IPS DF 6.9 (cell line): ENCODE data around the gene TLDC2.
A peak's percentile ranks its signal among the peaks of the same experiment; 100 is the strongest.

Source experiments
- DNase-seq: peaks from one replicate; pipeline ENCODE4 v3.0.0-alpha.2; 2013; ENCODE audit warnings: low read depth, low spot score
- H3K27ac ChIP-seq: one replicate; pipeline ENCODE4 v1.5.1; 2013; ENCODE audit warnings: low read length, control low read depth
- H3K27me3 ChIP-seq: 2 replicates; pipeline ENCODE4 v1.6.1; 2013; ENCODE audit warnings: mild to moderate bottlenecking, low read length; ENCODE audit not compliant: control insufficient read depth, insufficient read depth
- H3K36me3 ChIP-seq: 2 replicates; pipeline ENCODE4 v1.6.1; 2013; ENCODE audit warnings: low read length; ENCODE audit not compliant: control insufficient read depth, insufficient read depth
- H3K4me1 ChIP-seq: 2 replicates; pipeline ENCODE4 v1.6.1; 2013; ENCODE audit warnings: low read length; ENCODE audit not compliant: control insufficient read depth, insufficient read depth
- H3K4me3 ChIP-seq: 2 replicates; pipeline ENCODE4 v1.5.1; 2013; ENCODE audit warnings: mild to moderate bottlenecking, low read length
- H3K9me3 ChIP-seq: 2 replicates; pipeline ENCODE4 v1.6.1; 2013; ENCODE audit warnings: low read length, inconsistent platforms; ENCODE audit not compliant: control insufficient read depth, insufficient read depth
- WGBS: extraction: QIAGEN DNeasy Blood & Tissue Kit; methylation state at CpG from one replicate; pipeline ENCODE4 v1.1.7; 2013; ENCODE audit warnings: mixed read lengths, missing lambda C conversion rate; ENCODE audit not compliant: insufficient read length, insufficient coverage; 5-methylcytosine and 5-hydroxymethylcytosine counted together

The TLDC2 gene

DNA sequence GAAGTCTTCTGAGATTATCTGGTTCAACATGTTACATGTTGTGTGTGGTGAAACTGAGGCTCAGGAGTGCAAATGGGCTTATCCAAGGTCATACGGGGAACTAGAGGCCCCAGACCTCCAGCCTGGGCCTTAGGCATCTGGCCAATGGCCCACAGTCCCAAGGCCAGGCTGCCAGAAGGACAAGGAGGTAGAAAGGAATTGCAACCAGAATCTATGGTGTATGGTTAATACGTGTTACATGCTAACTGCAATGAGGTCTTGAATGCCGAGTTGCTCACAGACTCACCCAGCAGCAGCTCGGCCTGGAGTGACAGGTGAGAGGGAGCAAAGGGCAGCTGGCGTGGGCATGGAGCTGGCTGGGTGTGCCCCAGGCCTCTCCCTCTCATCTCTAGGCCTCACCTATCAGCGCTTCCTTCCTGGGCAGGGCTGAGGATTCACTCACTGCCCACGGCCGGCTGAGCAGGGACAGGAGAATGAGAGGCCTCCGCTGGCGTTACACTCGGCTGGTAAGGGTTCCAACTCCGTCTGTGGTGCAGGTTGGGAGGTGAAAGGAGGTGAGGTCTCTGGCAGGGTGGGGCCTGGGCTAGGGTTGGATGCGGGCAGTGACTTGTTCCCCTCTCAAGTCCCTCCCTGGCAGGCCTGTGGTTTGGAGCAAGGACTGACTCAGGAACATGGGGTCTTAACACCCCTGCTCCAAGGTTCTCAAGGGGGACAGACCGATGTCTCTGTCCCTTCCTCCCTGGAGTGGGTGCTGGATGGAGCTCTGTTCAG is at the start of gene TLDC2:
TLDC2 (plus strand) TSS at position 437 of the 771 bp plus-strand sequence; CDS start at position 474, 37 bp downstream.
- Histone ChIP-seq H3K9me3 (no peaks in the 10 kb centered on the region), H3K27me3 (no peaks in the 10 kb centered on the region), H3K27ac (no peak within 1 kb of the TSS), H3K4me3 (no peak within 1 kb of the TSS), H3K36me3 (no peaks in the 10 kb centered on the region), H3K4me1 (no peaks in the 10 kb centered on the region)
- WGBS, result no CpG with 5 or more reads among the region's 14 CpGs
- DNase-seq, result no peak

DNA sequence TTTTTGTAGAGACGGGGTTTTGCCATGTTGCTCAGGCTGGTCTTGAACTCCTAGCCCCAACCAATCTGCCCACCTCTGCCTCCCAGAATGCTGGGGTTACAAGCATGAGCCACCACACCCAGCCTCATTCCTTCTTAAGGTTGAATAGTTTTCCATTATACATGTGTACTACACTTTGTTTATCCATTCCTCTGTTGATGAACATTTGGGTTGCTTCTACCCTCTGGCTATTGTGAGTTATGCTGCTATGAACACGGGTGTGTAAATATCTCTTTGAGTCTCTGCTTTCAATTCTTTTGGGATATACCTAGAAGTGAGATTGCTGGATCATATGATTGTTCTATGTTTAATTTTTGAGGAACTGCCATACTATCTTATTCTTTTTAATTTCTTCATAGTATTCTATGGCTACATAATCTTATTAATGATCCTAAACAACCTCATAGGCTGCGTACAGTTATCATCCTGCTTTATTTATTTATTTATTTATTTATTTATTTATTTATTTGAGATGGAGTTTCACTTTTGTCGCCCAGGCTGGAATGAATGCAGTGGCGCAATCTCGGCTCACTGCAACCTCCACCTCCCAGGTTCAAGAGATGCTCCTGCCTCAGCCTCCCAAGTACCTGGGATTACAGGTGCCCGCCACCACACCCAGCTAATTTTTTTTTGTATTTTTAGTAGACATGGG is 49.2 kb upstream of the TLDC2 start:
- Histone ChIP-seq H3K27me3 (no peaks in the 10 kb centered on the region), H3K9me3 (no peaks in the 10 kb centered on the region; the same call in 1 of the 2 replicates), H3K4me1 (peaks cover 2% of the 10 kb centered on the region; the same call in 1 of the 2 replicates), H3K27ac (no peak overlapping the region), H3K4me3 (no peak overlapping the region), H3K36me3 (0 out of 2 replicates have a peak, but pooled peaks cover 3% of the 10 kb centered on the region)
- DNase-seq, result no peak
- no CpG with 5 or more reads among the region's 7 CpGs for WGBS

DNA sequence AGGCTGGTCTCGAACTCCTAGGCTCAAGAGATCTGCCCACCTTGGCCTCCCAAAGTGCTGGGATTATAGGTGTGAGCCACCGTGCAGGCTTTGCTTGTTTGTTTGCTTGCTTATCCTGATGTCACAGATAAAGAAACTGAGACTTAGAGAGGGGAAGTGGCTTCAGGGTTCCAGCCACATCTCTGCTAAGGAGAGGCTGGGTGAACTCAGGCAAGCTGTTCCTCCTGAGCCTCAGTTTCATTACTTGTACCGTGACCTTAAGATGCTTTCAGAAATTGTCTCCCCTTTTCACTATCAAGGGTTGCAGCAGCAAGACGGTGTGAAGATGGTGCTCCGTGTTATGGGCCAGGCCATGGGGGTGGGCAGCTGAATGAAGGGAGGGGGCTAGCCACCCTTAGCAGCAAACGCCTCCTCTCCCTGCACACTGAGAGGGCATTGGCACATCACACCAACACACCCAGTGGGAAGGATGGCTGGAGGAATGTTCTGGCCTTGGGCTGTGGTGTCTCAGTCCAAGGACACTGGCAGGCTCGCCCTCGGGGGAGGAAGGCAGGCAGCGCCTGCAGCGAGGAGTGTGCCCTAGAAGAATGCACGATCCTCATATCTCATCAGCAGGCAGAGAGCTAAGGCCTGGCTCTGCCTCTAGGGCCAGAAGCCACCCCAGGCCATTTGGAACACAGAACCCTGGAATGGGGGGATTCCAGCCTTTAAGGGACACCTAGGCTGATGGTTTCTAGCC is 48.2 kb upstream of the TLDC2 start:
- 0 out of 2 replicates have a peak, but pooled peaks cover 3% of the 10 kb centered on the region for H3K36me3 ChIP-seq

DNA sequence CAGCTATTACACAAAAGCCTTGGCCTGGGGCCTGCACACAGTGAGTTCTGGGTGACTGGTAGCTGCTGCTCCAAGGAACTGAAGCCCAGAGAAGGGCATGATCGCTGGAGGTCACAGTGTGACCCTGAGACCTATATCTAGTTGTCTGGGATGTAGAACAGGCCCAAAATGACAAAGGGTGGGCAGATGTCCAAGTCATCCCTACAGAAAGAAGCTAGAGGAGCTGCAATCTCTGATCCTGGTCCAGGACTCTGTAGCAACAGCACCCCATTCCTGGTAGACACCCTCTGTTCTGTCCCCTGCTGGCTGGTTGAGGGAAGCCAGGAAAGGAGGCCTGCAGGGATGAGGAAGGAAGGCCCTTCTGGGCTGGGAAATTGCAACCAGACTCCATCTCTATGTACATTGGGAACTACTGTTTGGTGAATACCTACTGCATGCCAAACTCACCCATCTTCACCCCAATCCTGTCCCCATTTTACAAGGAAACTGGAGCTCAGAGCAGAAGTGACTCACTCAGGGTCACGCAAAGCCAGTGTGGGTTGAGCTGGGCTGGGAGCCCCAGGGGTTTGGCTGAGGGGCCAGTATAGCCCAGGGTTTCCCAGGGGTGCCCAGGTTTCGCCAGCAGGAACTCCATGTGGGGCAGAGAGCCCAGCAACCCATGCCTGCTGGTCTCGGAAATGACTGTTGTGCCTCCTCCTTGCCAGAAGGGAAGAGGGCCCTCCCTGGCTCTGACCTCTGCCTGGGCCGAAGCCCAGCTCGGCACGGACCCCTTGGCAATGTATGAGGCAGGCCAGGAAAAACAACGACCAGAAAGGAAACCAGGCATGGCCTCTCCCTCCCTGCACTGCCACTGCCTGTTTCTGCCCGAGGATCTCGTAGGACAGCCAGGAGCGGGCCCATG is 44.9 kb upstream of the TLDC2 start:
- Histone ChIP-seq H3K4me3 (no peak overlapping the region), H3K27ac (no peak overlapping the region), H3K36me3 (0 out of 2 replicates have a peak, but pooled peaks cover 3% of the 10 kb centered on the region), H3K4me1 (peaks cover 1% of the 10 kb centered on the region), H3K9me3 (no peaks in the 10 kb centered on the region), H3K27me3 (no peaks in the 10 kb centered on the region)
- no CpG with 5 or more reads among the region's 11 CpGs for WGBS
- DNase-seq, result no peak

More for the DNA sequence above, 48.2 kb upstream of the TLDC2 start:
- H3K4me3 ChIP-seq, result no peak overlapping the region
- H3K4me1 ChIP-seq, result no peaks in the 10 kb centered on the region
- no CpG with 5 or more reads among the region's 11 CpGs for WGBS
- H3K9me3 ChIP-seq, result no peaks in the 10 kb centered on the region; the same call in 1 of the 2 replicates
- H3K27ac ChIP-seq, result no peak overlapping the region
- no peak for DNase-seq
- H3K27me3 ChIP-seq, result no peaks in the 10 kb centered on the region

DNA sequence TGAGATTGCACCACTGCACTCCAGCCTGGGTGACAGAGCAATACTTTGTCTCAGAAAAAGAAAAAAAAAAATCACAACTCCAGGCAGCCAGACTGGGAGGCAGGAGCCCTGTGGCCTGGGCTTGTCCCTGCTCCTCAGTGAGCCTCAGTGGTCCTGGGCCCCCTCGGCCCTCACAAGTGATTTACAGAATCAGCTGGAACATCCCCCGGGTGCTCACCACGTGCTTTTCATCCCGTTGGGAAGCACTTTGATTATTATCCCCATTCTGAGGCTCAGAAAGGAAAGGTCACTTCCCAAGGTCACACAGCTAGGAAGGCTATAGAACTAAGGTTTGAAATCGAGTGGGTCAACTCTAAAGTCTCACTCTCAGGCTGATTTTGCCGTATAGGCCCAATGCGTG is 43.1 kb upstream of the TLDC2 start:
- H3K27ac ChIP-seq, result no peak overlapping the region
- DNase-seq, result no peak
- H3K4me1 ChIP-seq, result peaks cover 1% of the 10 kb centered on the region
- H3K9me3 ChIP-seq, result no peaks in the 10 kb centered on the region
- WGBS, result no CpG with 5 or more reads among the region's 7 CpGs
- H3K36me3 ChIP-seq, result 0 out of 2 replicates have a peak, but pooled peaks cover 1% of the 10 kb centered on the region
- no peaks in the 10 kb centered on the region for H3K27me3 ChIP-seq
- H3K4me3 ChIP-seq, result no peak overlapping the region

DNA sequence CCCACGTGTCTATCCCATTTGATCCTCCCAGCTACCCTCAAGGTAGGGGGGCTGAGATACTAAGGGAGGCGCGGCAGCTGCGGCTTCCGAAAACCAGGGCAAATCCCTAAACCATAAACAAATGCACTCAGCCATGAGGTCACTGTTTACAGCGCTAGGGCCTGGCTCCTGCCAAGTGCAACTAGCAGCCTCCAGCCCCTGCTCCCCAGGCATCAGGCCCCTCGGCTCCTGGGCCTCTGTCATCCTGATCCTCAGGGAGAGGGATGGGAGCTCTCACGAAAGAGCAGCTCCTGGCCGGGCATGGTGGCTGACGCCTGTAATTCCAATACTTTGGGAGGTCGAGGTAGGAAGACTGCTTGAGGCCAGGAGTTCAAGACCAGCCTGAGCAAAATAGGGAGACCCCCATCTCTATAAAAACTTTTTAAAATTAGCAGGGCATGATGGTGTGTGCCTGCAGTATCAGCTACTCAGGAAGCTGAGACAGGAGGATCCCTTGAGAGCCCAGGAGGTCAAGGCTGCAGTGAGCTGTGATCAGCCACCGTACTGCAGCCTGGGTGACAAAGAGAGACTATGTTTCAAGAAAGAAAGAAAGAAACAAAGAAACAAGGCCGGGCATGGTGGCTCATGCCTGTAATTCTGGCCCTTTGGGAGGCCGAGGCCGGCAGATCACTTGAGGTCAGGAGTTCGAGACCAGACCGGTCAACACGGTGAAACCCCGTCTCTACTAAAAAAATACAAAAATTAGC is 42.5 kb upstream of the TLDC2 start:
- no peaks in the 10 kb centered on the region for H3K9me3 ChIP-seq
- no peak overlapping the region for H3K27ac ChIP-seq
- no peaks in the 10 kb centered on the region for H3K36me3 ChIP-seq
- peaks cover 1% of the 10 kb centered on the region for H3K4me1 ChIP-seq
- H3K27me3 ChIP-seq, result no peaks in the 10 kb centered on the region
- H3K4me3 ChIP-seq, result no peak overlapping the region
- DNase-seq, result no peak
- no CpG with 5 or more reads among the region's 19 CpGs for WGBS

DNA sequence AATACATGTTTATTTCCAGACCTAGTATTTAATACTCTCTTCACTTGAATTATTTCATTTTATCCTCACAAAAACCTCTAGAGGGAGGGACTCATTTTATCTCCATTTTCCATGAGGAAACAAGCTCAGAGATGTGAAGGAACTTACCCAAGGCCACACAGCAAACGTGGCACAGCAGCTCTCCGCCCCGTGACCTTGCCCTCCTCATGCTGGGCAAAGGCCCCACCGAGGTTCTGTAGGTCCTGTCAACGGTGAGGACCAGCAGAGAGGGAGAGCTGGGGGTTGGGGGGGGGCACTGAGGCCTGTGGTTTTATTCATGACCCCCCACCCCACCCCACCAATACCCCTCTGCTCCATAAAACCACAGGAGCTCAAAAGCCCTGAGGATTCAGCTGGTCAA is 40.9 kb upstream of the TLDC2 start:
- no peak for DNase-seq
- no peaks in the 10 kb centered on the region for H3K27me3 ChIP-seq
- no peaks in the 10 kb centered on the region; the same call in 1 of the 2 replicates for H3K36me3 ChIP-seq
- H3K9me3 ChIP-seq, result no peaks in the 10 kb centered on the region
- H3K4me3 ChIP-seq, result no peak overlapping the region
- no peak overlapping the region for H3K27ac ChIP-seq
- peaks cover 1% of the 10 kb centered on the region for H3K4me1 ChIP-seq
- no CpG with 5 or more reads among the region's 5 CpGs for WGBS

DNA sequence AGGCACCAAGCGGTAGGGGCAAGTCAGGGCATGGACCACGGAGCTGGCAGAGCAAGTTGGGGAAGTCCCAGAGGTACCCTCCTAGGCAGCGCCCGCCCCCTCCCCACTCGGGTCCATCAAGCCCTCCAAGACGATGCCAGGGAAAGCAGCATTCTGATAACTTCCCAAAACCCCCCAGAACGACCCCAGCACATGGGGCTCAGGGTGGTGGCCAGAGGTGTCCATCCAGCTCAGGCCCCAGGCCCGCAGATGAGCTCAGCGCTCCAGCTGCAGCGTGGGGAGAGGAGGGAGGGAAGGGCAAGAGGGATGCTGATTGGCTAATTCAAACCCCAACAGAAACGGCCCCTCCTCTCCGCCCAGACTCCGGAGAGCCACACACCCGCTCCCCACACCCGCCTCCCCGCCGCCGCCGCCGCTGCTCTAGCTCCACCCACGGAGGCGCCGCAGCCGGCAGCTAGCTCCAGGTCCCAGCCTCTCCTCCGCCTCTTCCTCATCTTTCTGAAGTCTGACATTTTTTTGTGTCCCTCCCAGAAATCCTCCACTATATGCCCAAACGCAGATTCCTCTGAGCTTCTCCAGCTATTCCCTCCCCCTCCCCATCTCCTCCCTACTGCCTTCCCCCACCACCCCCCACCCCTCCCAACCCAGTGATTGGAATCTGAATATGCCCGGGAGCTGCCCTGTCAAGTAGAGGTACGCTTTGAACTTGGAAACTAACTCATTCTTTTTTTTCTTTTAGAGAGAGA is 40.3 kb upstream of the TLDC2 start:
- no peaks in the 10 kb centered on the region for H3K9me3 ChIP-seq
- no CpG with 5 or more reads among the region's 28 CpGs for WGBS

More for the DNA sequence above, 40.3 kb upstream of the TLDC2 start:
- Histone ChIP-seq H3K36me3 (no peaks in the 10 kb centered on the region; the same call in 1 of the 2 replicates), H3K4me1 (peaks cover 1% of the 10 kb centered on the region), H3K27me3 (no peaks in the 10 kb centered on the region), H3K4me3 (peak overlapping the region; percentile 11; the same call in 1 of the 2 replicates), H3K27ac (no peak overlapping the region)
- DNase-seq, result peak; percentile 89
